Measurements from ENCODE around the gene KRTAP13-4.

DNA sequence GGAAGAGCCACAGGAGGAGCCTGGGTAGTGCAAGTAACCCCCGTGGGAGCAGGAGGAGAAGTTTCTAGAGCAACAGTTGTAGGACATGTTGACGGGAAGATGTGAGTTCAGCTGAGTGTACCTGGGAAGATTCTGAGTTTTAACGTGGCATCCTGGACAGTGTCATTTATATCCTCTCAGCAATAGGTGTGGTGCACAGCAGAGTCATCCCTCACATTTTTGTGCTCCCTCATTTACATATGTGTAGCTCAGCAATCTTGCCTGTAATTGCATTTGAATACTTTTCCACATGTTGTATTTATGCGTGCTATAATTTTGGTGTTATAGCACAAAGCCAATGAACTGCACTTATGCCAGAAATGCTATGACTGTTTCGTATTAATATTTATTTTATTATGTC is 4.2 kb upstream of the KRTAP13-4 start, which contains the start of gene KRTAP13-3:
- TF ChIP-seq POLR2A (IDR thresholded peaks at IDR 0.05) (no peak), EP300 (IDR thresholded peaks at IDR 0.05) (no peak)
- TF ChIP-seq, protein P1, sequence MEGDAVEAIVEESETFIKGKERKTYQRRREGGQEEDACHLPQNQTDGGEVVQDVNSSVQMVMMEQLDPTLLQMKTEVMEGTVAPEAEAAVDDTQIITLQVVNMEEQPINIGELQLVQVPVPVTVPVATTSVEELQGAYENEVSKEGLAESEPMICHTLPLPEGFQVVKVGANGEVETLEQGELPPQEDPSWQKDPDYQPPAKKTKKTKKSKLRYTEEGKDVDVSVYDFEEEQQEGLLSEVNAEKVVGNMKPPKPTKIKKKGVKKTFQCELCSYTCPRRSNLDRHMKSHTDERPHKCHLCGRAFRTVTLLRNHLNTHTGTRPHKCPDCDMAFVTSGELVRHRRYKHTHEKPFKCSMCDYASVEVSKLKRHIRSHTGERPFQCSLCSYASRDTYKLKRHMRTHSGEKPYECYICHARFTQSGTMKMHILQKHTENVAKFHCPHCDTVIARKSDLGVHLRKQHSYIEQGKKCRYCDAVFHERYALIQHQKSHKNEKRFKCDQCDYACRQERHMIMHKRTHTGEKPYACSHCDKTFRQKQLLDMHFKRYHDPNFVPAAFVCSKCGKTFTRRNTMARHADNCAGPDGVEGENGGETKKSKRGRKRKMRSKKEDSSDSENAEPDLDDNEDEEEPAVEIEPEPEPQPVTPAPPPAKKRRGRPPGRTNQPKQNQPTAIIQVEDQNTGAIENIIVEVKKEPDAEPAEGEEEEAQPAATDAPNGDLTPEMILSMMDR (IDR thresholded peaks at IDR 0.05), result no peak
